A549 (cell line): ENCODE results near the gene SCRN1.

Experiments used
- CHD2 ChIP-seq: fragments of 150-350 bp; IDR thresholded peaks from 2 replicates; pipeline ENCODE4 v1.6.1; 2014; ENCODE audit warnings: low read length; ENCODE audit not compliant: partially characterized antibody
- EP300 ChIP-seq, 2 experiments: fragments of >200 bp; sonication (Bioruptor Twin); formaldehyde crosslinking; IDR thresholded peaks; 2 replicates in 1 of 2; 3 replicates in 1 of 2; pipeline ENCODE4 v1.6.1; 2016 to 2017
- HOXA7 ChIP-seq: fragments of 250-450 bp; sonication (Bioruptor Pico); IDR thresholded peaks from 2 replicates; pipeline ENCODE4 v1.5.0; 2020; ENCODE audit warnings: mild to moderate bottlenecking, moderate library complexity
- JUN ChIP-seq, 2 experiments: fragments of >200 bp; sonication (Bioruptor Twin); formaldehyde crosslinking; IDR thresholded peaks; 2 replicates in 1 of 2; 3 replicates in 1 of 2; pipeline ENCODE4 v1.6.1; 2016 to 2017
- JUNB ChIP-seq: fragments of >200 bp; sonication (Bioruptor Twin); formaldehyde crosslinking; IDR thresholded peaks from 2 replicates; pipeline ENCODE4 v1.6.1; 2016
- POLR2A ChIP-seq: IDR thresholded peaks from 2 replicates; pipeline ENCODE4 v1.6.1; 2012; ENCODE audit warnings: mild to moderate bottlenecking, low read length
- RAD21 ChIP-seq, 2 experiments: fragments of >200 bp in 1 of 2; sonication (Bioruptor Twin) in 1 of 2; formaldehyde crosslinking in 1 of 2; IDR thresholded peaks in 1 of 2; conservative IDR thresholded peaks in 1 of 2; 2 replicates in 1 of 2; 3 replicates in 1 of 2; pipeline ENCODE4 v1.6.1; 2012 to 2018; ENCODE audit warnings: inconsistent platforms in 1 of 2
- ZFP36 ChIP-seq: fragments of 450-650 bp; IDR thresholded peaks from 2 replicates; pipeline ENCODE4 v1.6.1; 2014; ENCODE audit warnings: borderline replicate concordance; ENCODE audit not compliant: partially characterized antibody
- TF ChIP-seq, protein P1 (sequence below): fragments of 200-600 bp; sonication (generic); IDR thresholded peaks from 2 replicates; pipeline ENCODE4 v1.6.1; 2016; ENCODE audit warnings: antibody characterized with exemption, mild to moderate bottlenecking, moderate library complexity
- TF ChIP-seq, protein P2 (sequence below): fragments of >200 bp; sonication (Bioruptor Twin); formaldehyde crosslinking; IDR thresholded peaks from 3 replicates; pipeline ENCODE4 v1.5.1; 2016
- TF ChIP-seq, protein P3 (sequence below): IDR thresholded peaks from 2 replicates; pipeline ENCODE4 v1.6.1; 2012
- TF ChIP-seq, protein P4 (sequence below): fragments of 450-650 bp; IDR thresholded peaks from 2 replicates; pipeline ENCODE4 v1.6.1; 2014; ENCODE audit warnings: antibody characterized with exemption

DNA sequence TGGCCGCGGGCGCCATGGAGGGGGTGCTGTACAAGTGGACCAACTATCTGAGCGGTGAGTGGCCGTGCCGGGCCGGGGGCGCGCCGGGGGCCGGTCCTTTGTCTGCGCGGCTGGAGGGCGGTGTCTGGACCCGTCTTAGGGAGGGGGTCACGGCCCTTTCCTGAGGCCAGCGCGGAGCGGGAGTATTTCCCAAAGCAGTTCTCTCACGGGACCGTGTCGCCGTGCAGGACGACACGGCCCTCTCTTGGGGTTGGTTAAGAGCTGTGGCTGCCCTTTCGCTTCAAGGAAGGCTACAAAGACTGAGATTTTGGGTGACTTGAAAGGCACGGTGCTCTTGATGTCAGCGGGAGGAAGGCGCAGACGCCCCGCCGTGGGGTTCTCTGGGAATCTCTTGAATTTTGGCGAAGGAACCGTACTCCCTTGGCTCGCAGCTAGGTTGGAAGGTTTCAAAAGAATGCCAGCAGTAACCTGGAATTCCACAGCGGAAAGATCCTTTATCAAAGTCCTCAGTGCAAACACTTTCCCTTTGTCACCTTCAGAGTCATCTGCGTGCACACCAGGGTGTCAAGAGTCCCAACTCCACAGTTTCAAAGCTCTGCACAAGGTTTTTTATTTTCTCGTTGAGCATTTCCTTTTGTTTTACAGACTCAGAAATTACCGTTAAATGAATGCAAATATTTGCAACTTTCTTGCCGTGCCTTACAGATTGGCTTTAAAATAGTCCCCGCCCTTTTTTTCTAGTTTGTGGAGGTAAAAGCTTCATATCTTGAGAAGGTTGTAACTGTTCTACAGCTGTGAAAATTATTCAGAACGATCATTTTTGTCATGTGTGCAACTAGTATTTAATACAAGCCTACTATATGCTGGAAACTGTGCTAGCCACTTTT is 39.4 kb upstream of the SCRN1 start:
- TF ChIP-seq RAD21 (conservative IDR thresholded peaks at IDR 0.05 in 1 of 2, IDR thresholded peaks at IDR 0.05 in 1 of 2) (no peak), ZFP36 (no peak), JUN (IDR thresholded peaks at IDR 0.05) (no peak), POLR2A (no peak), HOXA7 (CRISPR knock-in tag) (no peak), EP300 (IDR thresholded peaks at IDR 0.05) (no peak), CHD2 (no peak), JUNB (no peak)
- TF ChIP-seq, protein P1, sequence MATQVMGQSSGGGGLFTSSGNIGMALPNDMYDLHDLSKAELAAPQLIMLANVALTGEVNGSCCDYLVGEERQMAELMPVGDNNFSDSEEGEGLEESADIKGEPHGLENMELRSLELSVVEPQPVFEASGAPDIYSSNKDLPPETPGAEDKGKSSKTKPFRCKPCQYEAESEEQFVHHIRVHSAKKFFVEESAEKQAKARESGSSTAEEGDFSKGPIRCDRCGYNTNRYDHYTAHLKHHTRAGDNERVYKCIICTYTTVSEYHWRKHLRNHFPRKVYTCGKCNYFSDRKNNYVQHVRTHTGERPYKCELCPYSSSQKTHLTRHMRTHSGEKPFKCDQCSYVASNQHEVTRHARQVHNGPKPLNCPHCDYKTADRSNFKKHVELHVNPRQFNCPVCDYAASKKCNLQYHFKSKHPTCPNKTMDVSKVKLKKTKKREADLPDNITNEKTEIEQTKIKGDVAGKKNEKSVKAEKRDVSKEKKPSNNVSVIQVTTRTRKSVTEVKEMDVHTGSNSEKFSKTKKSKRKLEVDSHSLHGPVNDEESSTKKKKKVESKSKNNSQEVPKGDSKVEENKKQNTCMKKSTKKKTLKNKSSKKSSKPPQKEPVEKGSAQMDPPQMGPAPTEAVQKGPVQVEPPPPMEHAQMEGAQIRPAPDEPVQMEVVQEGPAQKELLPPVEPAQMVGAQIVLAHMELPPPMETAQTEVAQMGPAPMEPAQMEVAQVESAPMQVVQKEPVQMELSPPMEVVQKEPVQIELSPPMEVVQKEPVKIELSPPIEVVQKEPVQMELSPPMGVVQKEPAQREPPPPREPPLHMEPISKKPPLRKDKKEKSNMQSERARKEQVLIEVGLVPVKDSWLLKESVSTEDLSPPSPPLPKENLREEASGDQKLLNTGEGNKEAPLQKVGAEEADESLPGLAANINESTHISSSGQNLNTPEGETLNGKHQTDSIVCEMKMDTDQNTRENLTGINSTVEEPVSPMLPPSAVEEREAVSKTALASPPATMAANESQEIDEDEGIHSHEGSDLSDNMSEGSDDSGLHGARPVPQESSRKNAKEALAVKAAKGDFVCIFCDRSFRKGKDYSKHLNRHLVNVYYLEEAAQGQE, result no peak
- TF ChIP-seq, protein P2, sequence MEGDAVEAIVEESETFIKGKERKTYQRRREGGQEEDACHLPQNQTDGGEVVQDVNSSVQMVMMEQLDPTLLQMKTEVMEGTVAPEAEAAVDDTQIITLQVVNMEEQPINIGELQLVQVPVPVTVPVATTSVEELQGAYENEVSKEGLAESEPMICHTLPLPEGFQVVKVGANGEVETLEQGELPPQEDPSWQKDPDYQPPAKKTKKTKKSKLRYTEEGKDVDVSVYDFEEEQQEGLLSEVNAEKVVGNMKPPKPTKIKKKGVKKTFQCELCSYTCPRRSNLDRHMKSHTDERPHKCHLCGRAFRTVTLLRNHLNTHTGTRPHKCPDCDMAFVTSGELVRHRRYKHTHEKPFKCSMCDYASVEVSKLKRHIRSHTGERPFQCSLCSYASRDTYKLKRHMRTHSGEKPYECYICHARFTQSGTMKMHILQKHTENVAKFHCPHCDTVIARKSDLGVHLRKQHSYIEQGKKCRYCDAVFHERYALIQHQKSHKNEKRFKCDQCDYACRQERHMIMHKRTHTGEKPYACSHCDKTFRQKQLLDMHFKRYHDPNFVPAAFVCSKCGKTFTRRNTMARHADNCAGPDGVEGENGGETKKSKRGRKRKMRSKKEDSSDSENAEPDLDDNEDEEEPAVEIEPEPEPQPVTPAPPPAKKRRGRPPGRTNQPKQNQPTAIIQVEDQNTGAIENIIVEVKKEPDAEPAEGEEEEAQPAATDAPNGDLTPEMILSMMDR, result no peak
- TF ChIP-seq, protein P3, sequence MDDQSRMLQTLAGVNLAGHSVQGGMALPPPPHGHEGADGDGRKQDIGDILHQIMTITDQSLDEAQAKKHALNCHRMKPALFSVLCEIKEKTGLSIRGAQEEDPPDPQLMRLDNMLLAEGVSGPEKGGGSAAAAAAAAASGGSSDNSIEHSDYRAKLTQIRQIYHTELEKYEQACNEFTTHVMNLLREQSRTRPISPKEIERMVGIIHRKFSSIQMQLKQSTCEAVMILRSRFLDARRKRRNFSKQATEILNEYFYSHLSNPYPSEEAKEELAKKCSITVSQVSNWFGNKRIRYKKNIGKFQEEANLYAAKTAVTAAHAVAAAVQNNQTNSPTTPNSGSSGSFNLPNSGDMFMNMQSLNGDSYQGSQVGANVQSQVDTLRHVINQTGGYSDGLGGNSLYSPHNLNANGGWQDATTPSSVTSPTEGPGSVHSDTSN, result no peak
- TF ChIP-seq, protein P4, sequence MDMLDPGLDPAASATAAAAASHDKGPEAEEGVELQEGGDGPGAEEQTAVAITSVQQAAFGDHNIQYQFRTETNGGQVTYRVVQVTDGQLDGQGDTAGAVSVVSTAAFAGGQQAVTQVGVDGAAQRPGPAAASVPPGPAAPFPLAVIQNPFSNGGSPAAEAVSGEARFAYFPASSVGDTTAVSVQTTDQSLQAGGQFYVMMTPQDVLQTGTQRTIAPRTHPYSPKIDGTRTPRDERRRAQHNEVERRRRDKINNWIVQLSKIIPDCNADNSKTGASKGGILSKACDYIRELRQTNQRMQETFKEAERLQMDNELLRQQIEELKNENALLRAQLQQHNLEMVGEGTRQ, result no peak
